Activated naive CD4-positive, alpha-beta T cell treated with anti-CD3 and anti-CD28 coated beads, Interleukin-2, amount 10 ng/mL, durations not matched to agents 7 days and 5 days (primary cell): ENCODE data around the gene SDK1.

Experiments
- CTCF ChIA-PET: fragments of 350-600 bp; sonication (Branson Sonifier 250); formaldehyde crosslinking; loops from one replicate; lab custom pipeline; 2021; ENCODE audit warnings: antibody characterized with exemption; lab: Charles Lee
- DNase-seq: peaks from one replicate; pipeline ENCODE4 v3.0.0-alpha.2; 2020
- H3K27ac Mint-ChIP-seq: one replicate; pipeline ENCODE4 v1.8.0; 2021; ENCODE audit warnings: mild to moderate bottlenecking, moderate library complexity, mixed read lengths
- H3K27me3 Mint-ChIP-seq: one replicate; pipeline ENCODE4 v1.8.0; 2021; ENCODE audit warnings: mild to moderate bottlenecking, mixed read lengths
- H3K36me3 Mint-ChIP-seq: one replicate; pipeline ENCODE4 v1.8.0; 2021; ENCODE audit warnings: mixed read lengths
- H3K4me1 Mint-ChIP-seq: one replicate; pipeline ENCODE4 v1.8.0; 2021; ENCODE audit warnings: mixed read lengths
- H3K4me3 Mint-ChIP-seq: one replicate; pipeline ENCODE4 v1.8.0; 2021; ENCODE audit warnings: mild to moderate bottlenecking, moderate library complexity, mixed read lengths
- H3K9me3 Mint-ChIP-seq: one replicate; pipeline ENCODE4 v1.8.0; 2021; ENCODE audit warnings: mixed read lengths

Gene SDK1

DNA sequence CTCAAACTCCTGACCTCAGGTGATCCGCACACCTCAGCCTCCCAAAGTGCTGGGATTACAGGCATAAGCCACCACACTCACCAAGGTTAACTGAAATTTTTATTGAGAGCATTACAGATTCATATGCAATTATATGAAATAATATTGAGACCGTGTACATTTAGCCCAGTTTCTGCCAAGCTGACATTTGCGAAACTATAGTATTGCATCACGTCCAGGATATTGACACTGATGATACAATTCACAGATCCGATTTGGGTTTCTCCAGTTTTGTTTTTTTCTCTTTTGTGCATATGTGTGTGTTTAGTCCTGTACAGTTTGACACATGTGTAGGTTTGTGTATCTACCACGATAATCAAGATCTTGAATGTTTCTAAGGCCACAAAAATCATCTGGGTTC, 753.1 kb downstream of the SDK1 start:
- Mint-ChIP-seq H3K36me3 (no peaks in the 10 kb centered on the region), H3K4me3 (no peak overlapping the region), H3K4me1 (no peaks in the 10 kb centered on the region), H3K9me3 (peaks cover 1% of the 10 kb centered on the region), H3K27me3 (no peaks in the 10 kb centered on the region), H3K27ac (no peak overlapping the region)
- no peak for DNase-seq
- CTCF ChIA-PET = no interaction called here

DNA sequence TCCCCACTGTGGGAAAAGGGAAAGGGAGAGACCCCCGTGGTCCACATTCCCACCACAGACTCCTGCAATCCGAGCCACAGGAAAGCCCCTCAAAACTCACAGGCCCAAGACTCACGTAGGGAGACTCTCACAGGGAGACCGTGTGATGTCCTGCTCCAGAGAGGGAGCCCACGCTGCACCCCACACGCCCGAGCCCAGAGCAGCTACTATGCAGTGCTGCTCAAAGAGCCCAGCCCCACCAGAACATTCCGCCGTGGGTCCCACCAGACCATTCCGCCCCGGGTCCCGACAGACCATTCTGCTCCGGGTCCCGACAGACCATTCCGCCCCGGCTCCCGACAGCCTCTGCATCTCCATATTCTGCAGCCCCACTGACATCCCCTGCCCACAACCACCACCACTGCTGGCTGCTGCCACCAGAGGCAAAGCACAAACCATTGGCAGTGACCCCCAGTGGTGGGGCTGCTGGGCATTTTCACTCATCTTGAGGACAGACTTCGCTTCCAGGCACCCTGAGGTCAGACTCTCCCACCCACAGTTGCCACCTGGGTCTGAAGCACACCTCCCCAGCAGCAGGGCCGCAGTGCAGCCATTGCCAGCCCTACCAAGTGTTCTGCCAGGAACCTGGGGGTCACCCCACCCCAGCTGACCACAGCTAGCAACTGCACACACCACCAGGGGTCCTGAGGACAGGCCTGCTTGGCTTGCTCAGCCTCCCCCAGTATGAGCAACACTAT, 755.7 kb downstream of the SDK1 start:
- Mint-ChIP-seq H3K4me3 (no peak overlapping the region), H3K27ac (no peak overlapping the region), H3K36me3 (no peaks in the 10 kb centered on the region), H3K4me1 (no peaks in the 10 kb centered on the region), H3K27me3 (no peaks in the 10 kb centered on the region), H3K9me3 (peaks cover 1% of the 10 kb centered on the region)
- no peak for DNase-seq
- CTCF ChIA-PET = no interaction called here

DNA sequence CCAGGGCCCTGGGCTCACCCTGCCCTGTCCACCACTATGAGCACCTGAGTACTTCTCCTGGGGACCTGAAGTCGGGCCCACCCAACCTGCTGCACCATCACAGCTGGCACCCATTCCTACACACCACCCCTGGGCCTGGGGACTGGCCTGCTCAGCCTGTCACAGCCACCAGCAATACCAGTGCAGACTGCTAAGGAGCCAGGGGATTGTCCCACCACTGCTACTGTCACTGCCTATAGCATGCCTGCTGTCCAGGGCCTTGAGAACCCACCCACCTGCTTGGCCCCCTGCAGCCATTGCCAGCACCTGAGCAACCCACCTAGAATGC, 756.2 kb downstream of the SDK1 start:
- Mint-ChIP-seq H3K4me1 (no peaks in the 10 kb centered on the region), H3K27ac (no peak overlapping the region), H3K27me3 (no peaks in the 10 kb centered on the region), H3K36me3 (no peaks in the 10 kb centered on the region), H3K9me3 (peaks cover 1% of the 10 kb centered on the region), H3K4me3 (no peak overlapping the region)
- no peak for DNase-seq
- CTCF ChIA-PET = no interaction called here

DNA sequence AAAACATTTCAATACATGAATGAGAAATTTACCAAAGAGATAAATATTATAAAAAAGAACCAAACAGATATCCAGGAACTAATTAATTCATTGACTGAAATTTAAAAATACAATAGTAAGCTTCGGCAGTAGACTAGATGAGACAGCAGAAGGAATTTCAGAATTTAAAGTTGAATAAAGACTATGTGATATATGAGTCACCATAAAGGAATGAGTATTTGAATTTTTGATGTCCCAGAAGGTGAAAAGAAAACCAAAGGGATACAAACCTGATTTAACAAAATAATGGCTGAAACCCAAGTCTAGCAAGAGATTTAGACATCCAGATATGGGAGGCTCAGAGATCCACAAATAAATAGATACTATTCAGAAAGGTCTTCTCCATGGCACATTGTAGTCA, 757.1 kb downstream of the SDK1 start:
- Mint-ChIP-seq H3K36me3 (no peaks in the 10 kb centered on the region), H3K27ac (no peak overlapping the region), H3K27me3 (no peaks in the 10 kb centered on the region), H3K4me1 (no peaks in the 10 kb centered on the region), H3K9me3 (peaks cover 1% of the 10 kb centered on the region), H3K4me3 (no peak overlapping the region)
- no peak for DNase-seq
- CTCF ChIA-PET = no interaction called here

DNA sequence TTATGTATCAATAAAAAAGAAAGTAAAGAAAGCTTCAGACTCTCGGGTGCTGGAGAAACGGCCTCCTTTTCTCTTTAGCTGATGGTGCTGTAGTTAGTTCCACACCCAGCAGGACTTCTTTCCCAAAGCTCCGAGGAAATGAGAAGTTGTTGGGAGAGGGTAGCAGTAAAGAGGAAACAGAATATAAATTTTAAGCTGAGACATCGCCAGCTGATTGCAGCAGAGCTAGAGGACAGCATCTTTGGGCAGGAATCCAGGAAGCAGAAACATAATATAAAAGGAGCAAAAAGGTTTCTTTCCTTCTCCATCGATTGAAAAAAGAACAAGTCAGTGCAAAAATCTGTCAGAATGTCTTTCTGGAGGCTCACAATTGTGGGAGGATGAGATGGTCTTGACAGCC, 764.1 kb downstream of the SDK1 start:
- H3K9me3 Mint-ChIP-seq = no peaks in the 10 kb centered on the region
- DNase-seq = no peak
- no peak overlapping the region for H3K4me3 Mint-ChIP-seq
- no peaks in the 10 kb centered on the region for H3K36me3 Mint-ChIP-seq
- H3K27me3 Mint-ChIP-seq = no peaks in the 10 kb centered on the region
- H3K27ac Mint-ChIP-seq = no peak overlapping the region
- no peaks in the 10 kb centered on the region for H3K4me1 Mint-ChIP-seq
- CTCF ChIA-PET = no interaction called here

DNA sequence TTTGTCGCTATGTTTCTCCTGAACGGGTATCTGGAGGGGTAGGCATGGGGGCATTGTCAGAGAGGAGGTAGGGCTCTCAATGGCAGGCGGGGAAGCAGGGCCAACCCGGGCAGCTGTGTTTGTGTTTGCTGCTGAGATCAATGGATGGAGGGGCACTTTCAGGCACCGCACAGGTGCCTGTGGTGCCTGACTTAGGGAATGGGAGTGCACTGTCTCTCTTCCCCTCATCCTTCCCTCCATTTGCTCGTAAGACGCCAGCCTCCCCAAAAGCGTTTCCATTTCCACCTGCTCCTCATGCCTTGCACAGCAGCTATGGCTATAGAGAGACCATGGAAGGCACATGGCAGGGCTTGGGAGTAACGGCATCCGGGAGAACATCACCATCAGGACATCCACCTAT, 765.2 kb downstream of the SDK1 start:
- H3K9me3 Mint-ChIP-seq = no peaks in the 10 kb centered on the region
- H3K4me3 Mint-ChIP-seq = no peak overlapping the region
- H3K4me1 Mint-ChIP-seq = no peaks in the 10 kb centered on the region
- CTCF ChIA-PET = no interaction called here
- no peaks in the 10 kb centered on the region for H3K36me3 Mint-ChIP-seq
- no peaks in the 10 kb centered on the region for H3K27me3 Mint-ChIP-seq
- no peak for DNase-seq
- no peak overlapping the region for H3K27ac Mint-ChIP-seq

DNA sequence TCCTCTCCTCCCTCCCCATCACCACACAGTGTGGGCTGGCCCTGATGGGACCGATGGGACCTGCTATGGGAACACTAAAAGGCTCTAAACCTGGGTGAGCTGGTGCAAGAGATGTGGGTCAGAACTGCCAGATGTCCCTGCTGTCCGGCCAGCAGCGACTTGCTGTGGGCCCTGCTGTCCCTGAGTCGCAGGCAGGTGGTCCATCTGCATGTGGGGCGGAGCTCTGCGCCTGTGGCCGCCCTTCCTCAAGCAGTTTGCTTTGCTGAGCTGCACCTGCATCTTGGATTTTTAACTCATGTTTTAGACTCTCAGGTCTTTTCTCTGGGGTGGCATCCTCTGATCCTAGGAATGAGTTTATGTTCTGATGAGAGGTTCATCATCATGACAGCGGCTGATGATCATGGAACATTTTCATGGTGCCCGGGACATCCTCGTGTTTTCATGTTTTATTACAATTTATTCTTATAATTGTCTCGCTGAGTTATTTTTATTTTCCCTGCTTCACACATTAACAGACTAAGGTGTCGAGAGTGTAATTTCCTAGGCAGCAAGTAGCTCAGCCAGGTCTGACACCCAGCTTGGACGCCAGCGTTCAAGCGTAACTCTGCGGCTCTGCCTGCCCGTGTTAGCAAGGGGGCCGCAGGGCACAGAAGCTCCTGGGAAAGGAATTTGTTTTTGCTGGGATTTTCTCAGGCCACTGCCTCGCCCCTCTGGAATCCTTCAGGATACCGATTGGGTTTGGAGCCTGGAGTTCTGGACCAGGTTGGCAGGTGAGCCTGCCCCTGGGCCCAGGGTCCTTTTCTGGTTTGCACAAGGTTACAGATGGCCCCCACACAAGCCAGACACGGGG, 765.8 kb downstream of the SDK1 start:
- Mint-ChIP-seq H3K4me1 (no peaks in the 10 kb centered on the region), H3K4me3 (no peak overlapping the region), H3K36me3 (no peaks in the 10 kb centered on the region), H3K27ac (no peak overlapping the region), H3K9me3 (no peaks in the 10 kb centered on the region), H3K27me3 (no peaks in the 10 kb centered on the region)
- DNase-seq = no peak
- CTCF ChIA-PET = no interaction called here

DNA sequence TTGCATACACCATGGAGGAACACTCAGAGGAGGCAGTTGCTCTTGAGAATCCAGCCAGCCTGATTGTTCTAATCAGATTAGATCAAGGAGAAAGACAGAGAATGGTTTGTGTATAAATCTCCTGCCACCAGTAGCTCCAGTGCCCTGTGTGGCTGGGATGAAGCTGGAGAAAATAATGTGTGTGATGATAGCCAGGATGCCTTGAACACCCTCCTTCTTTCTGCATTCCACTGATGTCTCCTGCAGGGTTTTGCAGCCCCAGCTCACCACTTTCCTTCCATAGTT, 766.4 kb downstream of the SDK1 start:
- Mint-ChIP-seq H3K4me3 (no peak overlapping the region), H3K27ac (no peak overlapping the region), H3K4me1 (no peaks in the 10 kb centered on the region), H3K36me3 (no peaks in the 10 kb centered on the region), H3K27me3 (no peaks in the 10 kb centered on the region), H3K9me3 (no peaks in the 10 kb centered on the region)
- no peak for DNase-seq
- CTCF ChIA-PET = no interaction called here

DNA sequence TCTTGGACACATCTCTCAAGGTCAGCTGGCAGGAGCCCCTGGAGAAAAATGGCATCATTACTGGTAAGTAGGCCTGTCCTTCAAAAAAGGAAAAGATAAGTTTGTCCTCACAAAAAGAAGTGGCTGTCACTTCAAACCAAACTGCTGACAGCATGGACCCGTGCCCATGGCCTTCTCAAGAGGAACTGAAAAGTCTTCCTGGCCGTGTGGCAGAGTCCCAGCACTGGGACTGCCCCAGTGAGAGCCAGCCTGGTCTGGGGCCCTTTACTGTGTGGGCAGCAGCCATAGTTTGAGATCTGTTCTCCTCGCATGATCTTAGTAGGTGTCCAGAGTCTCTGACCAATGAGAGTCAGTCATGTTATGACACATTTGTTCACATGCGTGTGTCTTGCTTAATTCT, 766.8 kb downstream of the SDK1 start:
- Mint-ChIP-seq H3K4me3 (no peak overlapping the region), H3K4me1 (no peaks in the 10 kb centered on the region), H3K36me3 (no peaks in the 10 kb centered on the region), H3K27me3 (no peaks in the 10 kb centered on the region), H3K9me3 (no peaks in the 10 kb centered on the region), H3K27ac (no peak overlapping the region)
- CTCF ChIA-PET = no interaction called here
- DNase-seq = no peak

DNA sequence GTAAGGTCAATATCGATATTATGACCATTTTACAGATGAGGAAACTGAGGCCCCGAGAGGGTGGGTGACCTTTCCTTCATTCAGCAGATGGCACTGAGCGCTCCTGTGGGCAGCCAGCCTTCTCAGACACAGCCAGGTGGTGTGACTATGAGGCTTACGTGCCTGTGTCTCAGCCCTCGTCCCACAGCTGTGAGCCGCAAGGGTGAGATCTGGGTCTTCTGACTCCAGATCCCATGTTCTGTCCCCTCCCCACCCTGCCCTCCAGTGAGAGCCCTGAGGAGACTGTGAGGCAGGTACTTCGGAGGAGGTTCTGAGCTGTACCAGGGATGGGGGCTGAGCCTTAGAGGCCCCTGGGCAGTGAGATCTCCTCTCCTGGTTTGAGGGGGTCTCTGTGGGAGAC, 767.2 kb downstream of the SDK1 start:
- Mint-ChIP-seq H3K4me3 (no peak overlapping the region), H3K9me3 (no peaks in the 10 kb centered on the region), H3K36me3 (no peaks in the 10 kb centered on the region), H3K27me3 (no peaks in the 10 kb centered on the region), H3K4me1 (no peaks in the 10 kb centered on the region), H3K27ac (no peak overlapping the region)
- DNase-seq = no peak
- CTCF ChIA-PET = no interaction called here

DNA sequence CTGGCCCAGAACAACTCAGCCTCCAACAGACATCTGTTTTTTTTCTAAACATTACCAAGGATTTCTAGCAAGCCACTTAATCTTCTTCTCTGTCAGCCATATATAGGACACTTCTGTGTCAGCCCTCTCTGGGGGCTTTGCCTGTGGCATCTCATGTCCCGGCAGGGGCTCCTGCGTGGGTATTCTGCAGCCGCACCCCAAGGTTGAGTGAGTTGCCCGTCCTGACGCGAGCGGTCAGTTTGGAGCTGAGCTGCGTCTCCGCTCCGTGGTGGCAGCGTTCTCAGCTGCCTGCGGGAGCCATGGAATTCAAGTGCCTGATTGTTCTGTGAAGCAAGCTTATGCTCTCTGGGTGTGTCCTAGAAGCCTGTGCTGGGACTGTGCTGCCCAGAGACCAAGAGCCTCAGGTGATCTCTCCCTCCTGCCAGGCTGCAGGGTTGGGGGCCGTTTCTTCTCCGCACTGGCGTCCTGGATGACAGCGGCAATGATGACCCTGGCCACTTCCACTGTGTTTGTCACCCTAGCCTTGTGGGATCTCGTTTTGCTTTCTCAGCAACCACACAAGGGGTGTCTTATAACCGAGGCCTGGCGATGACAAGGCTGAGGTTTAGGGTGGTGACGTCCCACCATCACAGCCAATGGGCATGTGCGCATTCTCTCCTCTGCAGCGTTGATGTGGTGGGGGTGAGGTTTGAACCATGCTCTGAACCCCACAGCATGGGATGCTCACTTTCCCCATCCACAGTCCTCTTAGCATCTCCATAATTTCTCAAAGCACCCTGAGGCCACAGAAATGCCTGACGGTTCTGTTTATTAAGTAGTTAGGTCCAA, 768.4 kb downstream of the SDK1 start:
- Mint-ChIP-seq H3K27me3 (no peaks in the 10 kb centered on the region), H3K4me3 (no peak overlapping the region), H3K9me3 (no peaks in the 10 kb centered on the region), H3K36me3 (no peaks in the 10 kb centered on the region), H3K27ac (no peak overlapping the region), H3K4me1 (no peaks in the 10 kb centered on the region)
- DNase-seq = no peak
- CTCF ChIA-PET = no interaction called here

DNA sequence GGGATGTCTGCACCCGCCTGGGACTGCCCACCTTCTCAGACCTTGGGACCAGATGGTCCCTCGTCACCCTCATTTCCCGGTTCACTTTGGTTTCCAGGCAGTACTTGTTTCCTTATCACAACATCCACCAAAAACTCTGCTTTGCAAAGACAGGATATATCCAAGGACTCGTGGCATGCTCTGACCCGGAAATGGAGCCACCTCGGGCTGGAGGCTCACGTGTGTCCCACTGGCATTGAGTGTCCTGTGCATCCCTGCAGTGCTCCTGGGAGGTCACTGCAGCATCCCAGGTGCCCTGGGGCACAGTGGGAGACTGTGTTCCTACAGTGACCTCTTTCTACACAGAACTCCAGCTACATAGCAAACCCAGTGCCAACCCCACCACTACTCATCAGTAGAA, 769.2 kb downstream of the SDK1 start:
- H3K9me3 Mint-ChIP-seq = no peaks in the 10 kb centered on the region
- CTCF ChIA-PET = no interaction called here
- DNase-seq = no peak
- no peaks in the 10 kb centered on the region for H3K36me3 Mint-ChIP-seq
- no peaks in the 10 kb centered on the region for H3K27me3 Mint-ChIP-seq
- no peaks in the 10 kb centered on the region for H3K4me1 Mint-ChIP-seq
- no peak overlapping the region for H3K27ac Mint-ChIP-seq
- H3K4me3 Mint-ChIP-seq = no peak overlapping the region

DNA sequence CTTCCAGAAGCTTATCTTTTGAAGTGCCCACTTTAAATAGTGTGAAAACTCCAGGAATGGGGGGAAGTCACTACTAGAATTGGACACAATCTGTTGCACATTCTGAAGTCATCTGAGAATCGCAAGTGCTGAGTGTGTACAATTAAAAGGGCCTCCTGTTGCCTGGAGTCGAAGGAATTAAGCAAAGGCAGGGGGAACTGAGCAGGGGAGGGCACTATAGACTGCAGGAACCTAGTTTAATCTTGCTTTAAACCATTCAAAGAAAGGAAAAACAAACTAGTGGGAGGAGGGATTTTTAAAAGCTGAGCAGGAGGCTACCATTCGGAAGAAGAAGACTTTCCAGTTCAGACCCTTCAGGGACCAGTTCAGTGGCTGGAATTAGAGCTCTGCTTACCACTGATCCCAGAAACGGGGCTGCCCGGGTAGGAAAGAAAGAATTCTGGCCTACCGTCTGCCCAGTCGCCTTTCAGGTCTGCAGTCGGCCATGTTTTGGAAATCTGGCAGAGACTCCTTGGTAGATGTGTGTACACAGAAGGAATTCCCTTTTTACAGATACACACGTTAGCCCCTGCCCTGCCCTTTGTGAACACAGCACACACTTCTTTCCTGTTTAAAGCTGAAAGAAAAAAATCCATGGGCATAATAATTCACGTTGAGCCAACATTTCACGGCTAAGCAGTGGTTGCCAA, 770.5 kb downstream of the SDK1 start:
- H3K4me3 Mint-ChIP-seq = no peak overlapping the region
- no peaks in the 10 kb centered on the region for H3K36me3 Mint-ChIP-seq
- H3K9me3 Mint-ChIP-seq = no peaks in the 10 kb centered on the region
- CTCF ChIA-PET = no interaction called here
- H3K4me1 Mint-ChIP-seq = no peaks in the 10 kb centered on the region
- H3K27me3 Mint-ChIP-seq = no peaks in the 10 kb centered on the region
- no peak for DNase-seq
- no peak overlapping the region for H3K27ac Mint-ChIP-seq

DNA sequence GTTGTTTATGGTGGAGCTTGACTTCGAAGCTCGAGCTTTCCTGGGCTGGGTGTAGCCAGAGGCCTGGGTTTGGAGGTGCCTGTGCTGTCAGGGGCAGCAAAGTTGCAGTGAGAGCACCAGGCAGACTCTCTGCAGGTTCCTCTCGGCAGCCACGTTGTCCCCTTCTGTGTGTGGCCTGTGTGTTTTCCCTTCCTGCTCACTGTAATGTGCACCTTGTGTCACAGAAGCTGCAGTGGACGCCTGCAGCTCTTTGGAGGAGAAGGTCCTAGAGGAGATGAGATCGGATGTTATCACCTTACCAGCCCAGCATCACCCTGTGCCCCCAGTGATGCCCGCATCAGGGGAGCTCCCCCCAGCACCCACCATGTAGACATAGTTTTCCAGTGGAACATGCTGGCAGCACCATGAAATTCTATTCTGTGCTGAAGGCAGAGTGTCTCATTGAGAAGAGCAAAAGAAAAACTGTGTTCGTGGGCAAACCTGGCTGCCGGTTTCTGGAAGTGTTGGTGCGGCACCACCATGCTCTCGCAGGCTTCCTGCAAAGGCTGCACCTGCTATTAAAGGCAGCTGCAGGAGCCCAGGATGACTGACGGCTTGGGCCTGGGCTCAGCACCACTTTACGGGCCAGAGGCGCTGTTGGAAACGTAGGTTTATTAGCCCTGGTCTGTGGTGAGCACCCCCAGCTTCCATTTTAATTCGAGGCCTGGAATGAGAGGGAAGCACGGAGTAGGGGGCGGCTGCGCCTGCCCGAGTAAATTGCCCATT, 771.3 kb downstream of the SDK1 start:
- no peak for DNase-seq
- H3K4me1 Mint-ChIP-seq = no peaks in the 10 kb centered on the region
- CTCF ChIA-PET = no interaction called here
- H3K27ac Mint-ChIP-seq = no peak overlapping the region
- no peaks in the 10 kb centered on the region for H3K36me3 Mint-ChIP-seq
- no peaks in the 10 kb centered on the region for H3K27me3 Mint-ChIP-seq
- no peaks in the 10 kb centered on the region for H3K9me3 Mint-ChIP-seq
- H3K4me3 Mint-ChIP-seq = no peak overlapping the region
